Fibroblast of the aortic adventitia (primary cell): Measurements from ENCODE around the gene TANC1. TPM values are rescaled to one million over a fixed set of nuclear protein-coding genes. Genes with fewer than 3 reads are reported as not detected.

Source experiments
- DNase-seq: peaks from one replicate; pipeline ENCODE4 v3.0.0-alpha.2; 2010; ENCODE audit warnings: low read depth
- H3K4me3 ChIP-seq: 2 replicates; pipeline ENCODE4 v1.5.1; 2011; ENCODE audit warnings: low read depth, mild to moderate bottlenecking, control low read depth, low read length, moderate library complexity
- total RNA-seq: library from RNA; depleted of rRNA; stranded (reverse); fragments of >200 nt; gene quantifications from 2 replicates; pipeline ENCODE4 v1.2.3, GENCODE V29; 2012; ENCODE audit warnings: low replicate concordance
- TF ChIP-seq, protein P1 (sequence below): IDR thresholded peaks from 2 replicates; pipeline ENCODE4 v1.5.1; 2011; ENCODE audit warnings: mild to moderate bottlenecking, low read length, control low read depth, inconsistent platforms; ENCODE audit not compliant: insufficient read depth

The TANC1 gene
- total RNA-seq, 1 donor, result 11.9 TPM

DNA sequence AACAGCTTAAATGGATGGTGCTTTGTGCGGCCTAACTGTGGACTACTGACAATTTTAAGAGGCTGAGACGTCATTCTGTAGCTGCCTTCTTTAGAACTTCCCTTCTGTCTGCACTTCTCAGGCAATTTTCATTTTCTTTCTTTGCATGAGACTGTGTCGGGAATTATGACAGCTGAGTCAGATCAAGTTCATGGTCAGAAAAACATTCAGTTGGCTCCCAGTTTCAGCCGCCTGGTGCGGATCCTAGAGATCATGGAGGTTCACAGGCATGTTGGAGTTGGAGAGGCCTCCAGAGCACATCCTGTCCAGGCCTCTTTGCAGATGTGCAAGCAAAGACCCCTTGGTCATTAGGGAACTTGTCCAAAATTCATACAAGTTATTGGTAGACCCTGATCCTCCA lies 135.0 kb downstream of the TANC1 start:
- no peak for DNase-seq
- TF ChIP-seq, protein P1, sequence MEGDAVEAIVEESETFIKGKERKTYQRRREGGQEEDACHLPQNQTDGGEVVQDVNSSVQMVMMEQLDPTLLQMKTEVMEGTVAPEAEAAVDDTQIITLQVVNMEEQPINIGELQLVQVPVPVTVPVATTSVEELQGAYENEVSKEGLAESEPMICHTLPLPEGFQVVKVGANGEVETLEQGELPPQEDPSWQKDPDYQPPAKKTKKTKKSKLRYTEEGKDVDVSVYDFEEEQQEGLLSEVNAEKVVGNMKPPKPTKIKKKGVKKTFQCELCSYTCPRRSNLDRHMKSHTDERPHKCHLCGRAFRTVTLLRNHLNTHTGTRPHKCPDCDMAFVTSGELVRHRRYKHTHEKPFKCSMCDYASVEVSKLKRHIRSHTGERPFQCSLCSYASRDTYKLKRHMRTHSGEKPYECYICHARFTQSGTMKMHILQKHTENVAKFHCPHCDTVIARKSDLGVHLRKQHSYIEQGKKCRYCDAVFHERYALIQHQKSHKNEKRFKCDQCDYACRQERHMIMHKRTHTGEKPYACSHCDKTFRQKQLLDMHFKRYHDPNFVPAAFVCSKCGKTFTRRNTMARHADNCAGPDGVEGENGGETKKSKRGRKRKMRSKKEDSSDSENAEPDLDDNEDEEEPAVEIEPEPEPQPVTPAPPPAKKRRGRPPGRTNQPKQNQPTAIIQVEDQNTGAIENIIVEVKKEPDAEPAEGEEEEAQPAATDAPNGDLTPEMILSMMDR, result no peak
- H3K4me3 ChIP-seq, result no peak overlapping the region

DNA sequence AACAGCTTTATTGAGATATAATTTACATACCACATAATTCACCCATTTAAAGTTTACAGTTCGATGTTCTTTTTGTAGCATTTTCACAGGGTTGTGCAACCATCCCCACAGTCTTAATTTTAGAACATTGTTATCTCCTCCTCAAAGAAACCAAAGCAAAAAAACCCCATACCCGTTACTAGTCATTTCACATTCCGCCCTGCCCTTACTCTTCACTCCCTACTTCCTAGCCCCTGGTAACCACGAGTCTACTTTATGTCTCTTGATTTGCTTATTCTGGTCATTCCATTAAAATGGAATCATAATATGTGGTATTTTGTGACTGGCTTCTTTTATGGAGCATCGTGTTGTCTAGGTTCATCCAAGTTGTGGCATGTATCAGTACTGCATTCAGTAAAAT lies 137.7 kb downstream of the TANC1 start:
- no peak overlapping the region for H3K4me3 ChIP-seq
- TF ChIP-seq, protein P1, result no peak
- DNase-seq, result no peak

DNA sequence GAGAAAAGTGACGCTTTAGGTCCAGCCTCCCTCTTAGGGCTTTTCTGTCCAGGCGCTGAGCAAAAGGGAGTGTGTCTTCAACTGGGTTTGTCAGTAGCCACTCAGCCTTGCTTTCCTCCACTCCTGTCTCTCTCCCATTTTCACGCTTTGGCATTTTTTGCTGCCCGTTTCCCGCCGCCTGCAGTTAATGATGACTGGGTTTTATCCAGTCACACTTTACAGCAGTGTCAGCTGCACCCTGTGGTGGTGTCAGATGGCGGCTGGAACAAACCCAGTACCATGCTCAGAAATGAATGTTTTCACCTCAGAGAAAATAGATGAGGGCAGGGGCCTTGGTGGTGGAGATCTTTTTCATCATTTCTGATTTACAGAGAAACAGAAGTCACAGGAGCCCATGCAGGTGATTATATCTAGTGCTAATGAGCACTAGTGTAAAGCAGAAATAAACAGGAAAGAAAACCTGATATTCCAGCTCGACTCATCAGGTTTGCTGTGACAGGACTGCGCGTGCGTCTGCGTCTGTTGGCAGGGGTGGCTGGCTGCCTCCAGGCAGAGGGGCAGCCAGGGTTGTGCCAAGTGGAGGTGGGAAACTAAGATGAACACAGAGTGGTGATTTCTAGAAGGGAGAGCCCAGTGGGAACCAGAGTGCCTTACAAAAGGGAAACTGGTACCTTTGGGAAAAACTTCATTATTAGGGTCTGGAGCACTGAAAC lies 139.9 kb downstream of the TANC1 start:
- H3K4me3 ChIP-seq, result no peak overlapping the region
- DNase-seq, result no peak

DNA sequence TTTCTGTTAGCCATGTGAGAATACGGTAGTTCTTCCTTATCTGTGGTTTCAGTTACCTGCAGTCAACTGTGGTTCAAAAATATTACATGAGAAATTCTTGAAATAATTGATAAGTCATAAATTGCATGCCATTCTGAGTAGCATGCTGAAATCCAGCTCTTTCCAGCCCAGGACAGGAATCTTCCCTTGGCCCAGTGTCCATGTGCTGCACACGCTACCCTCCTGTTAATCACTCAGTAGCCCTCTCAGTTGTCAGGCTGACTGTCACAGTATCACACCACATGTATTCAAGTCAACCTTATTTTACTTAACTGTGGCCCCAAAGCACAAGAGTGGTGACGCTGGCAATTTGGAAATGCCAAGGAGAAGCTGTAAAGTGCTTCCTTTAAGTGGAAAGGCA lies 141.1 kb downstream of the TANC1 start:
- TF ChIP-seq, protein P1, result no peak
- DNase-seq, result no peak
- no peak overlapping the region for H3K4me3 ChIP-seq

More for the DNA sequence above, 139.9 kb downstream of the TANC1 start:
- TF ChIP-seq, protein P1, result no peak

DNA sequence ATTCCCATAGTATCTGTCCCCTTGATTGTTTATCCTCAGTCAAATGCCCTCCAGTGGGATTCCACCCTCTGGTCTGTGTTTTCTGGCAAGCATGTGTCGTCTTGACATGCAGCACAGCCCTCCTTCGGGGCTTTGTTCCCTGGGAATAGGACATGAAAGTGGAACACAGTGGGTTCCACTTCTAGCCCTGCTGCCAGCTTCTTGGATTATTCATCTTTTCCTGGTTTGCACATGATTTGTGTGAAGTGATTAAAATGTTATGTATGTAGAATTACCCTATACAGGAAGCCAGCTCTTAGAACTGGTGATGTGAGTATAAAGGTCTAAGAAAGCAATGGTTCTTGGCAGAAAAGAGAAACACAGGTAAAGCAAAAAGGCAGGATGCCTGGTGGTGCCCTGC lies 142.3 kb downstream of the TANC1 start:
- H3K4me3 ChIP-seq, result no peak overlapping the region
- TF ChIP-seq, protein P1, result no peak
- DNase-seq, result no peak

DNA sequence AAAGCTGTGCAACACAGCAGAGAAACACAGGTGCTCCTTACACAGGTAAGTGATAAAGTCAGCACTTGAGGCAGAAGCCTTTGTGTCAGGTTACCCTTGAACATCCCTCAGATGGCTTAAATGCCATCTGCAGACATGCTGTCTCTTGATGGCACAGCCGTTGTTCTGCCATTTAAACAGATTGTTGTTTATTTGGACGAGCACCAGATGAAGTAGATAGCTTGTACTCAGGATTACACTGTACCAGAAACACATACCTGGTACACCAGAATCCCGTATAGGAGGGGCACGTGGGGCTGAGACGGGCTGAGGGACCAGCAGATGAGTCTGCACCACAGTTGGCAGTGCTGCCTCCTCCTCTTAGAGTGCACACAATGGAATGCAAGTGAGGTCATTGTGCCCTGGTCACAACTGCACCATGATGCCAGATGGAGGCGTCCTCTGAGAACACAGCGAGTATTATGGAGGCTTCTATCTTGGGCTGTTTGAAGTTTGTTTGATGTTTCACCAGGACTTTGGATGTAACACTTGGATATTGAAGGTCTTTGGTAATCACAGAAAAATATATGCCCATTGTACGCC lies 143.0 kb downstream of the TANC1 start:
- no peak overlapping the region for H3K4me3 ChIP-seq
- TF ChIP-seq, protein P1, result no peak
- no peak for DNase-seq
